Ovary (tissue), 3 donors: ENCODE measurements around the gene GATB.

Experiments used
- CTCF ChIP-seq, 3 donors: fragments of 450-650 bp in 2 of 3; fragments of 200-600 bp in 1 of 3; IDR thresholded peaks; one replicate each; pipeline versions ENCODE4 v1.5.1 to v1.8.0; 2016 to 2022; ENCODE audit warnings: antibody characterized with exemption in 3 of 3, mild to moderate bottlenecking in 1 of 3
- EP300 ChIP-seq: sonication (generic); formaldehyde crosslinking; IDR thresholded peaks from one replicate; pipeline ENCODE4 v1.6.1; 2017; ENCODE audit warnings: antibody characterized with exemption
- POLR2A ChIP-seq: fragments of 450-650 bp; IDR thresholded peaks from one replicate; pipeline ENCODE4 v1.6.1; 2017; ENCODE audit warnings: antibody characterized with exemption, mild to moderate bottlenecking, moderate library complexity
- donor health status: DM: no; HTN: no; CAD: no.

- TF ChIP-seq CTCF (IDR thresholded peaks at IDR 0.05): no peak
- no peak for TF ChIP-seq POLR2A
- no peak for TF ChIP-seq EP300
These were observed 36.3 kb upstream of the GATB start for GRCh38 chr4:151797131-151797530.
